GM21723 (cell line): ENCODE results near the gene MYOD1.
A peak's percentile ranks its signal among the peaks of the same experiment; 100 is the strongest.

Source experiments
- ATAC-seq: cut with Tn5 transposase; IDR thresholded peaks from one replicate; pipeline ENCODE4 v1.9.1; 2021; ENCODE audit warnings: mild to moderate bottlenecking, moderate library complexity; ENCODE audit not compliant: unreplicated experiment

The MYOD1 gene

GRCh38 chr11:17700991-17701390 is 18.4 kb upstream of the MYOD1 start:
- no peak for ATAC-seq

- ATAC-seq = no peak
These were observed 16.5 kb upstream of the MYOD1 start for GRCh38 chr11:17702876-17703275.

- no peak for ATAC-seq
These were observed 15.4 kb upstream of the MYOD1 start for GRCh38 chr11:17703951-17704350.

- no peak for ATAC-seq
These were observed 11.5 kb upstream of the MYOD1 start for GRCh38 chr11:17707830-17708229.

- ATAC-seq = no peak
These were observed 7.5 kb upstream of the MYOD1 start for GRCh38 chr11:17711836-17712235.

- no peak for ATAC-seq
These were observed 5.5 kb upstream of the MYOD1 start for GRCh38 chr11:17713851-17714250.

- no peak for ATAC-seq
These were observed 5.0 kb upstream of the MYOD1 start for GRCh38 chr11:17714356-17714854.

- no peak for ATAC-seq
These were observed 4.5 kb upstream of the MYOD1 start for GRCh38 chr11:17714870-17715269.

- no peak for ATAC-seq
These were observed 2.6 kb upstream of the MYOD1 start for GRCh38 chr11:17716807-17717206.

GRCh38 chr11:17718015-17718414 is 1.4 kb upstream of the MYOD1 start:
- no peak for ATAC-seq

- ATAC-seq = no peak
These were observed 835 bp upstream of the MYOD1 start for GRCh38 chr11:17718510-17718962.

GRCh38 chr11:17719938-17720795 is 796 bp downstream of the MYOD1 start:
- ATAC-seq = no peak

- ATAC-seq = no peak
These were observed 1.4 kb downstream of the MYOD1 start for GRCh38 chr11:17720796-17721171.

- no peak for ATAC-seq
These were observed 2.0 kb downstream of the MYOD1 start for GRCh38 chr11:17721242-17721999.

- ATAC-seq = no peak
These were observed 2.8 kb downstream of the MYOD1 start for GRCh38 chr11:17722000-17722643.

GRCh38 chr11:17724020-17724908 is 4.9 kb downstream of the MYOD1 start:
- no peak for ATAC-seq

GRCh38 chr11:17725174-17725573 is 5.8 kb downstream of the MYOD1 start:
- ATAC-seq = no peak

- no peak for ATAC-seq
These were observed 10.8 kb downstream of the MYOD1 start for GRCh38 chr11:17730137-17730536.

GRCh38 chr11:17730608-17731462 is 11.5 kb downstream of the MYOD1 start:
- ATAC-seq = peak; percentile 84
